Fibroblast of the aortic adventitia (primary cell): ENCODE results near the gene GPC5. TPM values are rescaled to one million over a fixed set of nuclear protein-coding genes. Genes with fewer than 3 reads are reported as not detected.

Experiments
- DNase-seq: peaks from one replicate; pipeline ENCODE4 v3.0.0-alpha.2; 2010; ENCODE audit warnings: low read depth
- H3K4me3 ChIP-seq: 2 replicates; pipeline ENCODE4 v1.5.1; 2011; ENCODE audit warnings: low read depth, mild to moderate bottlenecking, control low read depth, low read length, moderate library complexity
- total RNA-seq: library from RNA; depleted of rRNA; stranded (reverse); fragments of >200 nt; gene quantifications from 2 replicates; pipeline ENCODE4 v1.2.3, GENCODE V29; 2012; ENCODE audit warnings: low replicate concordance
- TF ChIP-seq, protein P1 (sequence below): IDR thresholded peaks from 2 replicates; pipeline ENCODE4 v1.5.1; 2011; ENCODE audit warnings: mild to moderate bottlenecking, low read length, control low read depth, inconsistent platforms; ENCODE audit not compliant: insufficient read depth

The GPC5 gene
- total RNA-seq, 1 donor: 0.18 TPM

DNA sequence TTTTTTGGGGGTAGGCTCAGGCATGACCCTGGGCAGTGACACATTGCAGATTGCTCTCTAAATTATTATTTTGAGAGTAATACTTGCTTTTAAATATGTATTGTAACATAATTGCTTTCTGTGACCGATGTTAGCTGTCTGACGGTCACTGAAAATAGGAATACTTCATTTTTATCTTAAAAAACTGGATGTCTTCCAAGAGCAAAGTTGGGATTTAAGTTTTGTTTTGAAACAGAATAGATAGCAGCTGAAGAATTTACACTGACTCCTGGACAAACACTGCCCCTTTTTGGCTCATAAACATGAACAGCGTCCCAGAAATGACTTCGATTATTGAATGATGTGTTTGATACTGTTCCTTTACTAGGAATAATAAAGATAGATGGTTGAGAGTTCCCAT lies 535.9 kb downstream of the GPC5 start:
- H3K4me3 ChIP-seq: no peak overlapping the region
- DNase-seq: no peak
- TF ChIP-seq, protein P1, sequence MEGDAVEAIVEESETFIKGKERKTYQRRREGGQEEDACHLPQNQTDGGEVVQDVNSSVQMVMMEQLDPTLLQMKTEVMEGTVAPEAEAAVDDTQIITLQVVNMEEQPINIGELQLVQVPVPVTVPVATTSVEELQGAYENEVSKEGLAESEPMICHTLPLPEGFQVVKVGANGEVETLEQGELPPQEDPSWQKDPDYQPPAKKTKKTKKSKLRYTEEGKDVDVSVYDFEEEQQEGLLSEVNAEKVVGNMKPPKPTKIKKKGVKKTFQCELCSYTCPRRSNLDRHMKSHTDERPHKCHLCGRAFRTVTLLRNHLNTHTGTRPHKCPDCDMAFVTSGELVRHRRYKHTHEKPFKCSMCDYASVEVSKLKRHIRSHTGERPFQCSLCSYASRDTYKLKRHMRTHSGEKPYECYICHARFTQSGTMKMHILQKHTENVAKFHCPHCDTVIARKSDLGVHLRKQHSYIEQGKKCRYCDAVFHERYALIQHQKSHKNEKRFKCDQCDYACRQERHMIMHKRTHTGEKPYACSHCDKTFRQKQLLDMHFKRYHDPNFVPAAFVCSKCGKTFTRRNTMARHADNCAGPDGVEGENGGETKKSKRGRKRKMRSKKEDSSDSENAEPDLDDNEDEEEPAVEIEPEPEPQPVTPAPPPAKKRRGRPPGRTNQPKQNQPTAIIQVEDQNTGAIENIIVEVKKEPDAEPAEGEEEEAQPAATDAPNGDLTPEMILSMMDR: no peak

GRCh38 chr13:91946498-91947070 lies 548.2 kb downstream of the GPC5 start:
- DNase-seq: peak; percentile 0
- TF ChIP-seq, protein P1: no peak
- H3K4me3 ChIP-seq: no peak overlapping the region

GRCh38 chr13:91948736-91949135 lies 550.3 kb downstream of the GPC5 start:
- no peak for DNase-seq
- H3K4me3 ChIP-seq: no peak overlapping the region
- TF ChIP-seq, protein P1: no peak

DNA sequence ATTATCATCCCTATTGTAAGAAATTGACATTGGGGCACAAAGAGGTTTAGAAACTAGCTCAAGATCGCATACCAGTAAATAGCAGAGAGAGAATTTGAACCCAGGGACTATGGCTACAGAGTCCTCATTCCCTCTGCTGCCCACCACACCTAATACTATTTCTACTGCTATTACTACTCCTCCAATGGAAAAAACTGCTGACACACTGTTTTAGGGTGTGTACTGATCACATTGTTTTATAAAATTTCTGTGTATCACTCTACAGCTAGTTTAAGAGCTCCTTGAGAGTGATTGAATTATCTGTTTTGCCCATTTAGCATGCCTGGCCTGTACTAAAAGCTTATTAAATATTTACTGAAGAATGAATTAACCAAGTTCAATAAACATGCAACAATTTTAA lies 552.4 kb downstream of the GPC5 start:
- no peak for DNase-seq
- TF ChIP-seq, protein P1: no peak
- no peak overlapping the region for H3K4me3 ChIP-seq

DNA sequence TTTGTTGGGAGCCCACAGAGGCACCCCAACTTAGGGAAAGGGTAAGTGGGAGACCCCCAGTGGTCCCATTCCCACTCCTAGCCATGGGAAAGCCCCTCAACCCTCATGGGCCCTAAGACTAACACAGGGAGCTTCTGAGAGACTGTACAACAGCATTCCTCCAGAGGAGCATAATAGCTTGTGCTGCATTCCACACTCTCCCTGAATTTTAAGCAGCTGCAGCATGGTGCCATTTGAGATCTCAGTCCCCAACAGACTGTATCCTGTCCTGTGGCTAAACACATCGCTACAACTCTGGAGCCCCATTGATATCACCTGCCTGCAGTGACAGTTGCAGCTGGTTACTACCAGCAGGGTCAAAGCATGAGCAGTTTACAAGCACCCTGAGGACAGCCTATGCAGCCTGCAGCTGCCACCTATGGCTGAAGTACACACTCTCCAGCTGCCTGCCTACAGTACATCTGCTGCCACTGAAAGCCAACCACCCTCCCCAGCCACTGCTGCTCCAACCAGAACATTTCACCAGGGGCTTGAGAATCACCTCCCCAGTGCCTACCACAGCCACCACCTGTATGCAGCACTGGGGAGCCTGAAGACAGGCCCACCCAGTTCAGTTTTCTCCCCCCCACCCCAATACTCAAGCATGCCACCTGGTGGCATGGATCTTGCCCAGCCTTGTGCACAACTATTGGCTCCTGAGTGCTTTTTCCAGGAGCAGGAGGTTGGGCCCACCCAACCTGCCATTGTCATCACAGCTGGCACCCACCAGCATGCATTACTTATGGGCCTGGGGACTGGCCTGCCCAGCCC lies 557.3 kb downstream of the GPC5 start:
- DNase-seq: no peak
- TF ChIP-seq, protein P1: no peak
- no peak overlapping the region for H3K4me3 ChIP-seq

DNA sequence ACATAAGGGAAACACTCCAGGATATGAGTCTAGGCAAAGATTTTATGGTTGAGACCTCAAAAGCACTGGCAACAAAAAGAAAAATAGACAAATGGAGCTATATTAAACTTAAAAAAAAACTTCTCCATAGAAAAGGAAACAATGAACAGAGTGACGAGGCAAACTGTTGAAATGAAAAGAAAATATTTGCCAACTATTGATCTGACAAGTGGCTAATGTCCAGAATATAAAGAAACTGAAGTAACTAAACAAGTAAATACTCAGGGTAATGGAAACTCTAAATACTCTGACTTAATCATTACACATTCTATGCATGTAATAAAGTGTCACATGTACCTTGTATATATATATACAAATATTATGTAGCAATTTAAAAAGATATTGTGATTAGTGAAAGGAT lies 562.5 kb downstream of the GPC5 start:
- no peak overlapping the region for H3K4me3 ChIP-seq
- TF ChIP-seq, protein P1: no peak
- no peak for DNase-seq

GRCh38 chr13:91962946-91963345 lies 564.5 kb downstream of the GPC5 start:
- H3K4me3 ChIP-seq: no peak overlapping the region

More at GRCh38 chr13:91962946-91963345, 564.5 kb downstream of the GPC5 start:
- DNase-seq: no peak
- TF ChIP-seq, protein P1: no peak
